GM18520 (cell line): Measurements from ENCODE around the gene MED13L.

Experiments used
- ATAC-seq: cut with Tn5 transposase; IDR thresholded peaks from one replicate; pipeline ENCODE4 v1.9.1; 2021; ENCODE audit not compliant: unreplicated experiment

MED13L gene

GRCh38 chr12:116280595-116281290 lies 3.2 kb upstream of the MED13L start:
- no peak for ATAC-seq

GRCh38 chr12:116278667-116279066 lies 1.2 kb upstream of the MED13L start:
- no peak for ATAC-seq

GRCh38 chr12:116278279-116278626 lies 760 bp upstream of the MED13L start:
- no peak for ATAC-seq

- peak; percentile 30 for ATAC-seq
Measured at GRCh38 chr12:116276652-116277466, 634 bp downstream of the MED13L start.

- no peak for ATAC-seq
Measured at GRCh38 chr12:116274551-116275375, 2.7 kb downstream of the MED13L start.

GRCh38 chr12:116273813-116274550 lies 3.5 kb downstream of the MED13L start:
- no peak for ATAC-seq

GRCh38 chr12:116267948-116268347 lies 9.5 kb downstream of the MED13L start:
- ATAC-seq = no peak

GRCh38 chr12:116266631-116267349 lies 10.7 kb downstream of the MED13L start:
- ATAC-seq = no peak

- no peak for ATAC-seq
Measured at GRCh38 chr12:116266168-116266601, 11.3 kb downstream of the MED13L start.

- ATAC-seq = no peak
Measured at GRCh38 chr12:116265351-116266147, 11.9 kb downstream of the MED13L start.

- ATAC-seq = no peak
Measured at GRCh38 chr12:116264525-116265070, 12.9 kb downstream of the MED13L start.

GRCh38 chr12:116263844-116264243 lies 13.6 kb downstream of the MED13L start:
- no peak for ATAC-seq

GRCh38 chr12:116263431-116263830 lies 14.1 kb downstream of the MED13L start:
- no peak for ATAC-seq

GRCh38 chr12:116262741-116263140 lies 14.8 kb downstream of the MED13L start:
- no peak for ATAC-seq

GRCh38 chr12:116261525-116262100 lies 15.9 kb downstream of the MED13L start:
- no peak for ATAC-seq

GRCh38 chr12:116259800-116260577 lies 17.5 kb downstream of the MED13L start:
- no peak for ATAC-seq

GRCh38 chr12:116257826-116258225 lies 19.7 kb downstream of the MED13L start:
- ATAC-seq = no peak

- ATAC-seq = no peak
Measured at GRCh38 chr12:116257215-116257614, 20.3 kb downstream of the MED13L start.
